Stomach (tissue), 9 donors: Measurements from ENCODE around the gene IGF1R. TPM values are rescaled to one million over a fixed set of nuclear protein-coding genes. Genes with fewer than 3 reads are reported as not detected.

Experiments
- DNase-seq, 2 donors: peaks; one replicate each; pipeline versions ENCODE4 v3.0.0 to v3.0.0-alpha.2; 2013 to 2019
- H3K27ac ChIP-seq, 5 donors: fragments of 200-600 bp in 4 of 5; sonication (generic) in 4 of 5; one replicate each; pipeline ENCODE4 v1.5.1; 2013 to 2019; ENCODE audit warnings: mild to moderate bottlenecking in 1 of 5, moderate library complexity in 1 of 5
- H3K27me3 ChIP-seq, 3 donors: fragments of 200-600 bp; sonication (generic); one replicate each; pipeline ENCODE4 v1.5.1; 2017 to 2019; ENCODE audit warnings: mixed run types in 1 of 3
- H3K36me3 ChIP-seq, 4 donors: fragments of 200-600 bp; sonication (generic); 1 replicate in 3 of 4; 2 replicates in 1 of 4; pipeline ENCODE4 v1.5.1; 2016 to 2019
- H3K4me1 ChIP-seq, 4 donors: fragments of 200-600 bp; sonication (generic); one replicate each; pipeline ENCODE4 v1.5.1; 2016 to 2019
- H3K4me3 ChIP-seq, 4 donors: fragments of 200-600 bp; sonication (generic) in 3 of 4; one replicate each; pipeline ENCODE4 v1.5.1; 2016 to 2019; ENCODE audit warnings: mild to moderate bottlenecking in 1 of 4
- H3K9me3 ChIP-seq, 4 donors: fragments of 200-600 bp; sonication (generic); one replicate each; pipeline ENCODE4 v1.5.1; 2016 to 2019
- CTCF ChIP-seq, 7 experiments: fragments of 450-650 bp in 4 of 7; fragments of 200-600 bp in 3 of 7; sonication (generic) in 3 of 7; IDR thresholded peaks; one replicate each; pipeline ENCODE4 v1.5.1; 2016 to 2019; ENCODE audit warnings: antibody characterized with exemption in 7 of 7, control low read depth in 2 of 7, mild to moderate bottlenecking in 1 of 7
- EP300 ChIP-seq: sonication (generic); formaldehyde crosslinking; IDR thresholded peaks from one replicate; pipeline ENCODE4 v1.6.1; 2017; ENCODE audit warnings: antibody characterized with exemption
- POLR2A ChIP-seq, 4 donors: fragments of 450-650 bp; IDR thresholded peaks; one replicate each; pipeline ENCODE4 v1.6.1; 2016; ENCODE audit warnings: antibody characterized with exemption in 4 of 4, control low read depth in 2 of 4, mild to moderate bottlenecking in 1 of 4, moderate library complexity in 1 of 4
- POLR2AphosphoS5 ChIP-seq, 3 donors: sonication (generic); formaldehyde crosslinking; IDR thresholded peaks; one replicate each; pipeline ENCODE4 v1.6.1; 2016; ENCODE audit warnings: antibody characterized with exemption in 3 of 3
- WGBS, 5 donors: extraction: QIAGEN DNeasy Blood & Tissue Kit in 3 of 5; methylation state at CpG; one replicate each; pipeline versions ENCODE4 v1.1.5 to v1.1.7; 2013 to 2018; 5-methylcytosine and 5-hydroxymethylcytosine counted together
- intact Hi-C: fragments of 100-400 bp; cut with DNase I; formaldehyde crosslinking; loops from one replicate; pipeline ENCODE4 v1.15.1; 2023; ENCODE audit warnings: low total_unique reads
- polyA plus RNA-seq, 3 donors: library from polyadenylated mRNA; stranded (reverse); fragments of 200-250 nt; gene quantifications; one replicate each; pipeline ENCODE4 v1.2.3, GENCODE V29; 2013
- total RNA-seq, 5 donors: library from RNA; depleted of rRNA; stranded (reverse); fragments of >200 nt; gene quantifications; one replicate each; pipeline versions ENCODE4 v1.1.0 to v1.2.3, GENCODE V29; 2014 to 2016
- donor health status: healthy with polysubstance abuse.
- donor health status: Bipolar disorder and iron deficiency.
- donor health status: healthy.

Gene IGF1R
- total and polyA plus RNA-seq, 8 donors: 2.3 to 131 (median 42.8) TPM

GRCh38 chr15:98681061-98681460 is 32.7 kb downstream of the IGF1R start:
- TF ChIP-seq POLR2A (IDR thresholded peaks at IDR 0.05): no peak
- no peak for TF ChIP-seq EP300
- TF ChIP-seq CTCF (IDR thresholded peaks at IDR 0.05): no peak
- TF ChIP-seq POLR2AphosphoS5 (IDR thresholded peaks at IDR 0.05): no peak
- DNase-seq: no peak
- Histone ChIP-seq H3K9me3 (no peaks in the 10 kb centered on the region), H3K27me3 (no peaks in the 10 kb centered on the region), H3K4me1 (peaks cover 19 to 66% (median 41%) of the 10 kb centered on the region in 4 donors), H3K27ac (no peak overlapping the region), H3K4me3 (no peak overlapping the region), H3K36me3 (no peaks in the 10 kb centered on the region)
- WGBS, 5 donors: 86 to 96% (median 89%) methylated on average over 7 of the region's 7 CpGs
- intact Hi-C loops: no loop called here

GRCh38 chr15:98682992-98683701 is 34.8 kb downstream of the IGF1R start:
- H3K9me3 ChIP-seq: no peaks in the 10 kb centered on the region
- peak in 1 of 2 donors; percentile 26 for DNase-seq
- H3K27ac ChIP-seq: peak overlapping the region in 4 of 5 donors; percentile 15 to 60 (median 38)
- H3K4me1 ChIP-seq: peaks cover 35 to 65% (median 45%) of the 10 kb centered on the region in 4 donors
- H3K36me3 ChIP-seq: no peaks in the 10 kb centered on the region
- TF ChIP-seq POLR2A (IDR thresholded peaks at IDR 0.05): no peak
- peak in 1 of 3 donors; percentile 19 for TF ChIP-seq POLR2AphosphoS5 (IDR thresholded peaks at IDR 0.05)
- intact Hi-C loops: no loop called here
- WGBS, 5 donors: 45 to 56% (median 52%) methylated on average over 9 of the region's 9 CpGs
- no peak overlapping the region for H3K4me3 ChIP-seq
- H3K27me3 ChIP-seq: no peaks in the 10 kb centered on the region

- DNase-seq: no peak
- no peaks in the 10 kb centered on the region for H3K27me3 ChIP-seq
- intact Hi-C loops: no loop called here
- H3K27ac ChIP-seq: peak overlapping the region; percentile 15 to 60 (median 28)
- no peak overlapping the region for H3K4me3 ChIP-seq
- TF ChIP-seq POLR2AphosphoS5 (IDR thresholded peaks at IDR 0.05) (no peak), CTCF (IDR thresholded peaks at IDR 0.05) (no peak), EP300 (no peak), POLR2A (IDR thresholded peaks at IDR 0.05) (no peak)
- no peaks in the 10 kb centered on the region for H3K36me3 ChIP-seq
- H3K9me3 ChIP-seq: no peaks in the 10 kb centered on the region
- H3K4me1 ChIP-seq: peaks cover 41 to 67% (median 49%) of the 10 kb centered on the region in 4 donors
- 52 to 59% (median 55%) methylated on average over 5 of the region's 5 CpGs for WGBS, 5 donors
These were observed 35.5 kb downstream of the IGF1R start for GRCh38 chr15:98683831-98684230.

- 34 to 54% (median 44%) methylated on average over 4 of the region's 4 CpGs for WGBS, 5 donors
- no peaks in the 10 kb centered on the region for H3K27me3 ChIP-seq
- no peak for TF ChIP-seq CTCF (IDR thresholded peaks at IDR 0.05)
- TF ChIP-seq EP300: no peak
- TF ChIP-seq POLR2AphosphoS5 (IDR thresholded peaks at IDR 0.05): peak in 1 of 3 donors; percentile 30
- no peak for TF ChIP-seq POLR2A (IDR thresholded peaks at IDR 0.05)
- H3K36me3 ChIP-seq: no peaks in the 10 kb centered on the region
- intact Hi-C loops: no loop called here
- peaks cover 41 to 67% (median 51%) of the 10 kb centered on the region in 4 donors for H3K4me1 ChIP-seq
- no peaks in the 10 kb centered on the region for H3K9me3 ChIP-seq
- no peak for DNase-seq
- H3K27ac ChIP-seq: peak overlapping the region in 2 of 5 donors; percentile 48 to 60
- no peak overlapping the region for H3K4me3 ChIP-seq
These were observed 36.1 kb downstream of the IGF1R start for GRCh38 chr15:98684436-98684835.

- H3K36me3 ChIP-seq: no peaks in the 10 kb centered on the region
- TF ChIP-seq EP300 (no peak), CTCF (IDR thresholded peaks at IDR 0.05) (no peak), POLR2AphosphoS5 (IDR thresholded peaks at IDR 0.05) (no peak), POLR2A (IDR thresholded peaks at IDR 0.05) (no peak)
- intact Hi-C loops: no loop called here
- peaks cover 41 to 71% (median 57%) of the 10 kb centered on the region in 4 donors for H3K4me1 ChIP-seq
- H3K4me3 ChIP-seq: no peak overlapping the region
- H3K9me3 ChIP-seq: no peaks in the 10 kb centered on the region
- no peak for DNase-seq
- H3K27ac ChIP-seq: peak overlapping the region in 1 of 5 donors; percentile 48
- no peaks in the 10 kb centered on the region for H3K27me3 ChIP-seq
- WGBS, 5 donors: 81 to 90% (median 87%) methylated on average over 5 of the region's 5 CpGs
These were observed 36.7 kb downstream of the IGF1R start for GRCh38 chr15:98684995-98685525.
